GM19238 (cell line): Measurements from ENCODE around the gene NRDE2.

Experiments used
- DNase-seq: peaks from one replicate; pipeline ENCODE4 v3.0.0; 2011; ENCODE audit warnings: low spot score; ENCODE audit not compliant: insufficient read length

NRDE2 gene, protein sequence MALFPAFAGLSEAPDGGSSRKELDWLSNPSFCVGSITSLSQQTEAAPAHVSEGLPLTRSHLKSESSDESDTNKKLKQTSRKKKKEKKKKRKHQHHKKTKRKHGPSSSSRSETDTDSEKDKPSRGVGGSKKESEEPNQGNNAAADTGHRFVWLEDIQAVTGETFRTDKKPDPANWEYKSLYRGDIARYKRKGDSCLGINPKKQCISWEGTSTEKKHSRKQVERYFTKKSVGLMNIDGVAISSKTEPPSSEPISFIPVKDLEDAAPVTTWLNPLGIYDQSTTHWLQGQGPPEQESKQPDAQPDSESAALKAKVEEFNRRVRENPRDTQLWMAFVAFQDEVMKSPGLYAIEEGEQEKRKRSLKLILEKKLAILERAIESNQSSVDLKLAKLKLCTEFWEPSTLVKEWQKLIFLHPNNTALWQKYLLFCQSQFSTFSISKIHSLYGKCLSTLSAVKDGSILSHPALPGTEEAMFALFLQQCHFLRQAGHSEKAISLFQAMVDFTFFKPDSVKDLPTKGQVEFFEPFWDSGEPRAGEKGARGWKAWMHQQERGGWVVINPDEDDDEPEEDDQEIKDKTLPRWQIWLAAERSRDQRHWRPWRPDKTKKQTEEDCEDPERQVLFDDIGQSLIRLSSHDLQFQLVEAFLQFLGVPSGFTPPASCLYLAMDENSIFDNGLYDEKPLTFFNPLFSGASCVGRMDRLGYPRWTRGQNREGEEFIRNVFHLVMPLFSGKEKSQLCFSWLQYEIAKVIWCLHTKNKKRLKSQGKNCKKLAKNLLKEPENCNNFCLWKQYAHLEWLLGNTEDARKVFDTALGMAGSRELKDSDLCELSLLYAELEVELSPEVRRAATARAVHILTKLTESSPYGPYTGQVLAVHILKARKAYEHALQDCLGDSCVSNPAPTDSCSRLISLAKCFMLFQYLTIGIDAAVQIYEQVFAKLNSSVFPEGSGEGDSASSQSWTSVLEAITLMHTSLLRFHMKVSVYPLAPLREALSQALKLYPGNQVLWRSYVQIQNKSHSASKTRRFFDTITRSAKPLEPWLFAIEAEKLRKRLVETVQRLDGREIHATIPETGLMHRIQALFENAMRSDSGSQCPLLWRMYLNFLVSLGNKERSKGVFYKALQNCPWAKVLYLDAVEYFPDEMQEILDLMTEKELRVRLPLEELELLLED

DNA sequence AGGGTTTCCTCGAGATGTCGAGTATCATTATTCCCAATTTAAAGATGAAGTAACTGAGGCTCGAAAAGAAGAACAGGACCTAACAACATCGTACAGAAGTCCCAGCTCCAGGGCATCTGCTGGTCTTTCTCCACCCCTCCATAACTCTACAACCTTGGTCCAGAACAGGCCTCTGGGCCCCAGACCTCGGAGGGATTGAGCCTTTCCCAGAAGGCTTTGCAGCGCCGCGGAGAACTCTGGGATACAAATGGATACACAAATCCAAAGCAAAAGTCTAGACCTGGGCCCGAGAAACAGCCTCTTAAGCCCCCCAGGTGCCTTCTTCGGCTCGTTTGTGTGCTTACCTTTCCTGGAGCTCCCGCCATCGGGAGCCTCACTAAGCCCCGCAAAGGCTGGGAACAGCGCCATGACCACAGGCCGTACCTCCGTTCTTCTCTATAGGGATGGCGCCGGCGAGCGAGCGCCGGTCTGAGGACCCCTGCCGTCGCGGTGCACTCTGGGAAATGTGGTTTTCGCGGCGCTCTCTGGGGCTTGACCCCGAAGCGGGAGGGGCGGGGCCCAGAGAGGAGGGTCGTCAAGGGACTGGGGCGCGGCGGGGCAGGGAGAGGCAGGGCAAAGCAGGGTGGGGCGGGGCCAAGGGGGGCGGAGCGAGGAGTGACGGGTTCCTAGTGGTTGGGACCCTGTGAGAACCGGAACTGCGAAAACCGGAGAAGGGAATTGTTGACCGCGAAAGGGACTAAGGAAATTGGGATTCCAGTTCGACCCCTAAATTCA is at the start of gene NRDE2:
TSS of gene NRDE2 (minus strand) at position 445 of the 774 bp plus-strand sequence. CDS start at position 408, 37 bp downstream.
- peak; percentile 85 for DNase-seq

DNA sequence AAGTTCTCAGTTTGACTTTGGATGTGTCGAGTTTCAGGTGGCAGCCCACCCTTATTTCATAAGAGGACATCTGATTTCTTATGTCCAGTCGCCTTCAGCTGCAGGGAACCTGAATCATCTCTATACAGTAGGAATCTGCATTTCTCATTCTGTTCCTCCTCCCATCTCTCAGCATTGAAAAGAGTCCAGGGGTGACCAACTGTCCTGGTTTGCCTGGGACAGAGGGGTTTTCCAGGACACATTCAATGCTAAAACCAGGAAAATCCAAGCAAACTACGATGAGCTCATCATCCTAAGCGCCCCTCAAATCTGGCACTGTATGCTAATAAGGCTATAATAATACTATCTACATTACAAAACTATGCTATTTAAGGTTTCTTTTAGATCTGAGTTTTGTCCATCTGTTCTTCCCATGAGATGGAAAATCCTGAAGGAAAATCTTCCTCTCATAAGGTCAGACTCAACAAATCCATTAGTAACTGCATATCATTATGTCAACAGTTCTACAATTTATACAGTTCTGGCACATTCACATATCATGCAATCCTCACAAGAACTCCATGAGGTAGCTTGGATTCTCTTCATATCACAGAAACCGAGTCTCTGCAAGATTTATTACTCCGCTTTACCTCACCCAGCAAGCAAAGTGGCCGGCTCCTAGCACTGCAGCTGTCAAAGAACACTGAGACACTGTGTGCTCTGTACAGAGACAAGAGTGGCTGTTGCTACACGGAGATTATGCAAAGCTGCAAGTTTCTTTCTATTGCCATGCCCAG is 49.5 kb upstream of the NRDE2 start:
- DNase-seq = no peak

DNA sequence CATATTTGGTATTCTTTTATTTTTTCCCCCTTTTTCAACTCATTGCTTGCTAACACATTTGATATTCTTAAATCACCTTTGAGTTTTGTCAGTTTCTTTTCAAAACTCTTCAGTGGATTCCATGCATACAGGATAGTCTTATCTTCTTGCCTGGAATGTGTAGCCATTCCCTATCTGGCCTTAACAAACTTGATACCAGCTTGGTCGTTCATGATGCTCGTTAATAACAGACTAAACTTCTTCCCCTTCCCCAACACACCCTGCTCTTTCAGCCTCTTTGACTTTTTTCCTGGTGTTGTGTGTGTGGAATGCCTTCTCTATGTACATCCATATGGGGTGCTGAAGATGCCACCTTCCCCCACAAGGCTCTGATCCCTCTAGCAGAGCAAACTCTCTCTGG is 47.4 kb upstream of the NRDE2 start:
- no peak for DNase-seq

DNA sequence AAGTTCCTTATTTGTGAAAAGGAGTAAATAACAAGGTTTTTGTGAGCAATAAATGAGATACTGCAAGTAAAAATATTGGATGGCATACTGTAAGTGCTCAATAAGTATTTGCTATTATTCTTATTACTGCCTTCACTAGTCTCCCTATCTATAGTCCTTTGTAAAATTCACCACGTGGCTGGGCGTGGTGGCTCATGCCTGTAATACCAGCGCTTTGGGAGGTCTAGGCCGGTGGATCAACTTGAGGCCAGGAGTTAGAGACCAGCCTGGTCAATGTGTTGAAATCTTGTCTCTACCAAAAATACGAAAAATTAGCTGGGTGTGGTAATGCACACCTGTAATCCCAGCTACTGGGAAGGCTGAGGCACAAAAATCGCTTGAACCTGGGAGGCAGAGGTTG is 46.5 kb upstream of the NRDE2 start:
- no peak for DNase-seq

DNA sequence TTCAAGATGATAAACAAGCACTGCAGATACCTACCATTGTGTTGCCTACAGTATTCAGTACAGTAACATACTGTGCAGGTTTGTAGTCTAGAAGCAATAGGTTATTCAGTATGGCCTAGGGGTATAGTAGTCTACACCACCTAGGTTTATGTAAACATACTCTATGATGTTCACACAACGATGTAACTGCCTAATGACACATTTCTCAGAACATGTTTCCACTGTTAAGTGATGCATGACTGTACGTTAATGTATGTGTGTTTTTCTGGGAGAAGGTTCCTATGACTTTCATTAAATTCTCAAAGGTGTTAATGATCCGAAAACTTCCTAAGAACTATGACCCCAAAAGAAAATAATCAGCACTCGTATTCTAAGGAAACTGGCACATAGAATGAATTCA is 44.2 kb upstream of the NRDE2 start:
- DNase-seq = no peak

DNA sequence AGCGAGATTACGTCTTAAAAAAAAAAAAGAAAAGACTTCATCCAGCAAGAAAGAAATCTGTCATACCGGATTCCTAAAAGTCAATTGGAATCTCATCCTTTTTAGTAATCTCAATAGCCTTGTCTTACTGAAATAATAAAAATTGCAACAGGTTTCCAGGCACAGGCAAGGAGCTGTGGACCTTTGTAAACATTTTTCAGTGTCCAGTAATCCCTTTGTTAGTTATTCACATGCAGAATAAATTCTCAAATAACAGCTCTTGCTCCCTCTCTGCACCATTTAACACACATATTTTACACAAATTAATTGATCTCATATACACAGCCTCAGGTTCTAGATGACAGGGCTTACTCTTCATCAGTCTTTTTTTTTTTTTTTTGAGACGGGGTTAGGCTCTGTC is 43.1 kb upstream of the NRDE2 start:
- no peak for DNase-seq

DNA sequence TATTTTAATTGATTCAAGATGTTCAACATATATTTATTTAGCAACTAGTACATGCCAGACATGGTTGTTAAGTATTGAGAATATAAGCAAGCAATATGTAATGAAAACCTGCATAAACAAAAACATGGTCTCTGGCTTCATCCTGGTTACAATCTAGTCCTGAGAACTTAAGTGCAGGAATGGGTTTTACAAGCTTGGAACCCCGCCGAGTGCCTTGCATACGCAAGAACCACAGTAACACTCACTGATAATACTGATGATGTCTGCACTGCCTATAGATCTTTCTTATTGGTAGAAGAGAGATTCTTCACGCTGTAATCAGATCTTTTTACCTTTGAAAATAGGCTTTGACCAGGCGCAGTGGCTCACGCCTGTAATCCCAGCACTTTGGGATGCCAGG is 42.1 kb upstream of the NRDE2 start:
- DNase-seq = no peak

DNA sequence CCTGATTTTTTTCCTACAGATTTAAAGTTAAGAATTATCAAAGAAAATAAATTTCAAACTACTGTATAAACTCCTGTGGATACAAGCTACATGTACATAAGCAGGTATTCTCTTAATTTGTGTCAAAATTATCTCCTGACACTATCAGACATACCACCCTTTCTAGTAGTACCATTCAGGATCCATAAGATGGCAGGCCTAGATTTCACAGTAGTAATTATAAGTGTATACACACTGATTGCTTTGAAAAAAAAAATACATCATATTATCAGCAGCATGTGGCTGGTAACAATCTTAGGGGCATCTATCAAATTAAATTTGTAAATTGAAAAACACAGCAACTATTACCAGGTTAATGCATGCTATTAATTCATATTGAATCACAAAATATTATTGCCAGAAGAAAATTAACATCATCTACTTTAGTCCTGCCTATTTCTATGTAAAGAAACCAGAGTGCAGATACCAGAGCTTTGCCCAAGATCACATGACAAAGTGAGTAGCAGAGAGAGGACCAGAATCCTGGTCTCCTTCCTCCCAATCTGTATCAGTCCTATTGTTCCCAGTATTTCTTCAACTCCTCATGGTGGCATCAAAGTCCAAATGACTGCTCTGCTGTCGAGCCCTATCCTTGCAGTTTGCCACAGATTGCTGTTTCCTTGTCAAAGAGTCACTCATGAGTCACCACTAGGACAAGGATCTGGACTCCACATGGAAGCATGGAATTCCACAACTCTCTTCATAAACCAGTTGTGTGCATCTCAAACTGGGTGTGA is 37.4 kb upstream of the NRDE2 start:
- no peak for DNase-seq

DNA sequence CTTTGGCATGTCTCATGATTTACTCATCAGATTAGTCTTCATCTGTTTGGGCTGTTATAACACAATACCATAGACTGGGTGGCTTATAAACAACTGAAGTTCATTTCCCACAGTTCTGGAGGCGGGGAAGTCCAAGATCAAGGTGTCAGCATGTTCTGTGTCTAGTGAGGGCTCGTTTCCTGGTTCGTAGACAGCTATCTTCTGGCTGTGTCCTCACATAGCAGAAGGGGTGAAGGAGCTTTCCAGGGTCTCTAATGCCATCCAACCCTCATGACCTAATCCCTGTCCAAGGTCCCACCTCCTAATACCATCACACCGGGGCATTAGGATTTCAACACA is 30.8 kb upstream of the NRDE2 start:
- no peak for DNase-seq

DNA sequence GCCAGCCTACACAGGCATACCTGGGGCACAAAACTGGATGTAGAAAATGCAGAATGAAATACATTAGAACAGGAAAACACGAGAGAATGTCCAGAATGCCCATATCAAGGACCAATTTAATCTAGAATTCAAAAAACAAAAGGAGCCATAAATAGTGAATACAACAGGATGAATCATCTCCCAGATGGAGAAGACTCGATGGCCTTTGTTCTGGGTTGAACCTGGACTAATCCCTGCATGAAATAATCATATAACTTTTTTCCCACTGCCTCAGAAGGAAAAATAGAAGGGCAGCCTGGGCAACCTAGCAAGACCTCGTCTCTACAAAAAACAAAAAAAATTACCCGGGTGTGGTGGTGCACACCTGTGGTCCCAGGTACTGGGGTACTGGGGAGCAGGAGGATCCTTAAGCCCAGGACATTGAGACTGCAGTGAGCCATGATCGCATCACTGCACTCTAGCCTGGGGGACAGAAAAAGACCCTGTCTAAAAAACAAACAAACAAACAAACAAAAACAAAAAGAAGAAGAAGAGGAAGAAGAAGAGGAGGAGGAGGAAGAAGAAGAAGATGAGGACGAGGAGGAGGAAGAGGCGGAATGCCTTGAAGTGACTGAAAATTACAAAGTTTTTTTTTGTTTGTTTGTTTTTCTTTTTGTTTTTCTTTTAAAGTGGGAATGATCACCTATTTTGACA is 30.3 kb upstream of the NRDE2 start:
- DNase-seq = no peak

DNA sequence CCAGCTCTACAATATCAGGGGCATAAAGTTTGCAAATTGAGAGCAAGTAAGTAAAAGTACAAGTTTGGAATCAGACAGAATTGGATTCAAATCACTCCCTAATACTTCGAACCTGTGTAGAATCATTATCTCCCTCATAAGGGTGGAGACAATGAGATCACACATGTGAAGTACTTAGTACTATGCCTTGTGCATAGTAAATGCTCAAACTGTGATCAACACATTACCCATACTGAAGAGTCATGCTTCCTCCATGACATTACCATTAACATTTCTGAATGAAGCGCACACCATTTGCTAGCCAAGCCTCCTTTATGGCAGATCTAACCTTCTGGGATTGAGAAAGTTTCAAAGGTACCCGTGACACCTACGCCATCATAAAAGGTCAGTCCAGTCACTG is 26.6 kb upstream of the NRDE2 start:
- no peak for DNase-seq

DNA sequence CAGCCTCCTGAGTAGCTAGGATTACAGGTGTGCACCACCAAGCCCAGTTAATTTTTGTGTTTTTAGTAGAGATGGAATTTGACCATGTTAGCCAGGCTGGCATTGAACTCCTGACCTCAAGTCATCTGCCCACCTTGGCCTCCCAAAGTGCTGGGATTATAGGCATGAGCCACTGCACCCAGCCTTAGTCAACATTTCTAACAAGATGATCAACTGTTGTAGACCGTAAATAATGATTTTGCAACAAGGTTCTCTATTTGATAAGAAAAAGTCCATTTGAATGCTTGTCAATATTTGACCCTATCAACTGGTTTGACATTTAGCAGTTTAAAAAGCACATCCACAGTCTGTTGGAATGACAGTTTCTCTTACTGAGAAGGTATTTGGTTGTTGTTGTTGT is 25.2 kb upstream of the NRDE2 start:
- no peak for DNase-seq

DNA sequence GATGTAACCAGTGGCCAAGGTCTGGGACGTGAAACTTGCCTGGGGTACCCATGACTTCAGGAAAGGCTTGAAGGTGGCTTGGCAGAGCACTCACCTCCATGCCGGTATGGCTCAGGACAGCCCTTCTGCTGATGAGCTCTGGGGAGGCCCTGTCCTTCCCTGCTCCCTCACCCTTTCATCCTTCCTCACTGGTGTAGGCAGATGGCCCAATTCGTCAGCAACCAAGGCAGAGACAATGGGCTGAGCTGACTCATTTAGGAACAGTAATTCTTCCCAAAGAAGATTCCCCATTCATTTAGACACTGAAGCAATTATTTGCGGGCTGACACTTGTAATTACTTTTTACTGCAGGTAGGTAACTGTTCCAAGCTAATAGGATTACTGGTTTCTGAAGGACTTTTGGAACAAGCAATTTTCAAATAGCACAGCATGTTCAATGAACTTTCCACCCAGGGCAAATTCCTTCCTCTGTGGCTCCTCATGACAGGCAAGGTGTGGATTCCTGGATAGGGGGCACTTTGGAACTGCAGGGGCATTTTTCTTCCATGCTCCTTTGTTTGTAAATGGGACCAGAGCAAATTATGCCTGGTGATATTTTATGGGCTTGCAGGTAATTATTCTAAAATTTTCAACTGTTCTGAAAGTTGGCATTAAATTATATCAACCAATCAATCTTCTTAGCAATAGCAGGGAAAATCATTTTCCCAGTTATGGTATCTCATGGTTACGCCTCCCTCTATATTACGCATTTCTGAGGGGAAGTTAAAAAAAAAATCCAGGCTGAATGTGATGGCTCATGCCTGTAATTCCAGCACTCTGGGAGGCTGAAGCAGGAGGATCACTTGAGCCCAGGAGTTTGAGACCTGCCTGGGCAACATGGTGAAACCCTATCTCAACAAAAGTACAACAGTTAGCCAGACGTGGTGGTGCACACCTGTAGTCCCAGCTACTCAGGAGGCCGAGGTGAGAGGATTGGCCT is 24.1 kb upstream of the NRDE2 start:
- DNase-seq = no peak

DNA sequence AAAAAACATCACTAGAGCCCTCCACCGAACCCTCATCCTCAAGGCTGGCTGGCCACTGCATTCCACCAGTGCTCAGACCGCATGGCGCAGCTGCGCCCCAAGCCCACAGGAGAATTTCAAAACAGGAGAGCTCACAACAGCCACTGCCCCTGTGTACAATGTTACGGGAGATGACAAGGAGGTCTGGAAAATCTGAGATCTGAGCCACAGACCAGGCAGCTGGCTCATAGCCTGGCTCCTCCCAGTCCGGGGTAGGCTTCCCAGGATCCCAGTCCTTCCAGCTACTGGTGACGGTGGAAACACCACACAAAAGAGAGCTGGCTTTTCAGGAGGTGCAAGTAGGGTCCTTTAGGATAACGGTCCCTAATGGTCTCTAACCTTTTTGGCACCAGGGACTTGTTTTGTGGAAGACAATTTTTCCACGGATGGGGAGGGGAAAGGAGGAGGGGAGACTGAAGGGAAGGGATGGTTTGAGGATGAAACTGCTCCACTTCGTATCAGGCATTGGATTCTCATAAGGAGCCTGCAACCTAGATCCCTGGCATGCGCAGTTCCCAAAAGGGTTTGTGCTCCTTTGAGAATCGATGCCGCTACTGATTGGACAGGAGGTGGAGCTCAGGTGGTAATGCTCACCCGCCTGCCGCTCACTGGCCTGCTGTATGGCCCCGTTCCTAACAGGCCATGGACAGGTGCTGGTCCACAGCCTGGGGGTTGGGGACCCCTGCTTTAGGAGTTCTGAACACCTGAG is 23.0 kb upstream of the NRDE2 start:
- DNase-seq = no peak

DNA sequence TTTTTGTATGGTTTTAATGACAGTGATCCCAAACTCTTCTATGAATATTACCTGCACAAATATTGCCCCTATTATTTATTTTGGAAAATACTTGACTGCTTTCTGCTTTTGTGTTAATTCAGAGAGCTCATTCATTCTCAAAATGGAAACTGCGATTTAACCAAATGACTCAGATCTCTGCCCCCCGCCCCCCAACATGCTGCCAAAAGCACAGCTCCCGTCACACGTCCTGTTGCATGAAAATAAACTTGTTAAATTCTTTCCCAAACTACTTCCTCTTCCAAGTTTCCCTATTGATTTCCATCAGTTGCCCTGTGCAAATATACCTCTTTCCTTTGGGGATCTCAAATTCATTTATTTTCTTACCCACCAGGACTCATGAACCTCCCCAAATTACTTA is 18.0 kb upstream of the NRDE2 start:
- no peak for DNase-seq

DNA sequence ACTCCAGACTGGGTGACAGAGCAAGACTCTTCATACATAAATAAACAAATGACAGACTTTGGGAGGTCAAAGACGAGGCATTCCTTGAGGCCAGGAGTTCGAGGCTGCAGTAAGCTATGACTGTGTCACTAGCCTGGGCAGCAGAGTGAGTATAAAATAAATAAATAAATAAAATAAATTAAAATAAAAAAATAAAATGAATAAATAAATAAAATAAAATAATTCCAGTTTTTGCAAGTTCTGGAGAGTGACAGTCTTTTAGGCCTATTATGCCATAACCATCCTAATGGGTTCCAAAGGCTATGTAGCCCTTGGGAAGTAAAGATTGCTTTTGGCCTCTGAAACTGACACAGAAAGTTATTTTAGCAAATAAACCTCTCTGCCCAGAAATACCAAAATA is 16.5 kb upstream of the NRDE2 start:
- DNase-seq = no peak

DNA sequence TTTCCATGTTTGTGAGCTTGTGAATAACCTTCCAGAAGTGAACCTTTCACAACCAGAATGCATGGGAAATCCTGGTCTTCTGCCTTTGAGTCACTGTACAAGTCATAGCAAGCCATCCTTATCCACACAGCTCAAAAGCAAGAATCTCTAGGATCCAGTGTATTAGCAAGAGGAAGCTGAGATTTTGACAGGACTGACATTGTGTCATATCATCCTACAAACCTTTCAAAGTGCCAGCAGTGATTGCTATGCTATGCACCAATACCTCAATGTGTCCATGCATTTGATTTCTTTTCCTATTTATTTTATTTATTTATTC is 13.5 kb upstream of the NRDE2 start:
- DNase-seq = no peak
